HG03432 (cell line): ENCODE measurements around the gene LRRC17.
"Not testable (repeated sequence)": the region's sequence is repeated elsewhere in the genome, so short reads cannot be mapped to it uniquely, and the experiment has no call there.

Experiments
- ATAC-seq: cut with Tn5 transposase; IDR thresholded peaks from one replicate; pipeline ENCODE4 v1.9.1; 2021; ENCODE audit warnings: mild to moderate bottlenecking, moderate library complexity; ENCODE audit not compliant: unreplicated experiment

Gene LRRC17

DNA sequence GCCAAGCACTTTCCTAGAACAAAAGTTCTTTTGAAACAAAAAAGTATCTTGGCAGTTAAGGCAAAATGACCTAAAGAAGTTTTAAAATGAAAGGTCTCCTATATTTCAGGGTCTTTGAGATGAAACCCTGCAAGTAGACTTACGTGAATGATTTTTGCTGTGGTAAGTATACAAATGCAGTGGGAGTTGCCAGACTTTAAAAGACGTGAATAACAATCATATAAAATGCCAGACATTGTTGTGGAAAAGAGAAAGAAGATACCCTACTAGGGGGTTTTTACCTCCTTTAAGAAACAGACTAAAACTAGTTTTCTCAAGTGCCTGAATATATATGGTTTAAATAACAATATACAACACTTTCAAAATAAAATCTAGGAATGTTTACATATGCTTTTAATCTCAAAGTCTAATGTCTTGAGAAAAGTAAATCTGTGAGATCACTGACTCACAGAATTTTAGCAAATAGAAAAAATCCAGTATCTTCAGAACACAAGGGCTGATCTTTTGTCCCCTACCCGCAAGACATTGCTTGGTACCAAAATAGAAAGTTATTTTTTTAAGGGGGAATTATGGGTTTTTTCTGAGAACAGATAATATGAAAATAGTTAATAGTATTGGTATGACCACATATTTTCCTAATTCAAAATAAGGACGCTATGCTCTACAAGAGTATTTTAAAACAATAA is 29.5 kb downstream of the LRRC17 start:
- ATAC-seq: no peak

- no peak for ATAC-seq
Observed at GRCh38 chr7:102942868-102943267, 30.1 kb downstream of the LRRC17 start.

- no peak for ATAC-seq
Observed at GRCh38 chr7:102943423-102944169, 30.8 kb downstream of the LRRC17 start.

DNA sequence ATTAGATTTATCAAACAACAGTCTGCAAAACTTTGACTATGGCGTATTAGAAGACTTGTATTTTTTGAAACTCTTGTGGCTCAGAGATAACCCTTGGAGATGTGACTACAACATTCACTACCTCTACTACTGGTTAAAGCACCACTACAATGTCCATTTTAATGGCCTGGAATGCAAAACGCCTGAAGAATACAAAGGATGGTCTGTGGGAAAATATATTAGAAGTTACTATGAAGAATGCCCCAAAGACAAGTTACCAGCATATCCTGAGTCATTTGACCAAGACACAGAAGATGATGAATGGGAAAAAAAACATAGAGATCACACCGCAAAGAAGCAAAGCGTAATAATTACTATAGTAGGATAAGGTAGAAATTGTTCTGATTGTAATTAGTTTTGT is 31.4 kb downstream of the LRRC17 start:
- no peak for ATAC-seq

DNA sequence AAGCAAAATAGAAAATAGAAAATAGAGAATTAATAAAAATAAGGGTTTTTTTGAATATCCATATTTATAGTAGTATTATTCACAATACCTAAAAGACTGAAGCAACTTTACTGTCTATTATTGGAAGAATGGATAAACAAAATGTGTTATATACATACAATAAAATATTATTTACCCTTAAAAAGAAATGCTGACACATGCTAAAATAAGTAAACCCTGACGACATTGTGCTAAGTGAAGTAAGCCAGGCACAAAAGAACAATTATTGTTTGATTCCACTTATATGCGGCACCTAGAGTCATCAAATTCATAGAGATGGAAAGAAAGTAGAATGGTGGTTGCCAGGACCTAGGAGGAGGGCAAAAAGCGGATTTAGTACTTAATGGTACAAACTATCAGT is 39.0 kb downstream of the LRRC17 start:
- ATAC-seq: no peak

DNA sequence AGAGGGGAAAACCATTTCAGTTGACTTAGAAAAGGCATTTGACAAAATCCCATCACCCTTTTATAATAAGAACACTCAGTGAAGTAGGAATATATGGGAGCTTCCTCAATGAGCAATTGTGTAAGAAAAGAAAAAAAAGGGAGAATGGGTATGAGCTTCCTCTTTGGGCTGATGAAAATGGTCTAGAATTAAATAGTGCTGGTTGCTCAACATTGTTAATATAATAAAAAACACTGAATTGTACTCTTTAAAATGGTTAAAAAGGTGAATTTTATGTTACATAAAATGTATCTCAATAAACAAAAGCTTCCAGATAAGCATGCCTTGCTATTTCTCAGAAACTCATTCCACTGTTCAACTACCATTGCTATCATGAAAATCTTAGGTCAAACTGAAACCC is 40.6 kb downstream of the LRRC17 start:
- no peak for ATAC-seq

GRCh38 chr7:102954359-102954758 is 41.6 kb downstream of the LRRC17 start:
- ATAC-seq: not testable (repeated sequence)

DNA sequence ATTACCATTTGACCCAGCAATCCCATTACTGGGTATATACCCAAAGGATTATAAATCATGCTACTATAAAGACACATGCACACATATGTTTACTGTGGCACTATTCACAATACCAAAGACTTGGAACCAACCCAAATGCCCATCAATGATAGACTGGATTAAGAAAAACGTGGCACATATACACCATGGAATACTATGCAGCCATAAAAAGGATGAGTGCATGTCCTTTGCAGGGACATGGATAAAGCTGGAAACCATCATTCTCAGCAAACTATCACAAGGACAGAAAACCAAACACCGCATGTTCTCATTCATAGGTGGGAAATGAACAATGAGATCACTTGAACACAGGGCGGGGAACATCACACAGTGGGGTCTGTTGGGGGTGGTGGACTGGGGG is 45.2 kb downstream of the LRRC17 start:
- not testable (repeated sequence) for ATAC-seq

GRCh38 chr7:102961993-102962392 is 49.2 kb downstream of the LRRC17 start:
- not testable (repeated sequence) for ATAC-seq

GRCh38 chr7:102966465-102966864 is 53.7 kb downstream of the LRRC17 start:
- ATAC-seq: no peak

- no peak for ATAC-seq
Observed at GRCh38 chr7:102967798-102968197, 55.0 kb downstream of the LRRC17 start.

DNA sequence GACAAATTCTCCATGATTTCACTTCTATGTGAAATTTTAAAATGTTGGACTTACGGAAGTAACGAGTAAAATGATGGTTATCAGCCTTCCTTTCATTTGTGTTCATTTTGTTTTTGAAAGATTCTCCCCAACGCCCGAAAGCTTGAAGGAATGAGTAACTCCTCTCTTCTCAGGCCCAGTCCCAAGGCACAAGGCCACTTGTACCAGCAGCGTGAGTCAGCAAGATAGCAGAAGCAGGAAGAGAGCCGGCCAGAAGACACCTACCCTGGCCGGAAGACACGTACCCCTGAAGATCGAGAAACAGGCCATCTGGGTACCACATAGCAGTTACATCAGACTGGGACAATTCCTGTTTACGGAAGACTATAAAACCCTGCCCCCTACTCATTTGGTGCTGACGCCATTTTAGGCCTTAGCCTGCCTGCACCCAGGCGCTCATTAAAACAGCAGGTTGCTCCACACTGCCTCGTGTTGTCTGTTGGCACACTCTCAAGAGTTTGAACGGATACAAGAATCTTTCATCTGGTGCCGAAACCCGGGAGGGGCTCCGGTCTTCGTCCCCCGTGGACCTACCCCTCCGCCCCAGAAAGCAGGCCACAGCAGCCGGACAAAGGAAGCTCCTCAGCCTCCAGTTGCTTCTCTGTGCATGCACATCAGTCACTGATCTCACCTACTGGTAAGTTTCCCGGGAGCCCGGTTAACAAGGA is 60.4 kb downstream of the LRRC17 start:
- ATAC-seq: no peak

DNA sequence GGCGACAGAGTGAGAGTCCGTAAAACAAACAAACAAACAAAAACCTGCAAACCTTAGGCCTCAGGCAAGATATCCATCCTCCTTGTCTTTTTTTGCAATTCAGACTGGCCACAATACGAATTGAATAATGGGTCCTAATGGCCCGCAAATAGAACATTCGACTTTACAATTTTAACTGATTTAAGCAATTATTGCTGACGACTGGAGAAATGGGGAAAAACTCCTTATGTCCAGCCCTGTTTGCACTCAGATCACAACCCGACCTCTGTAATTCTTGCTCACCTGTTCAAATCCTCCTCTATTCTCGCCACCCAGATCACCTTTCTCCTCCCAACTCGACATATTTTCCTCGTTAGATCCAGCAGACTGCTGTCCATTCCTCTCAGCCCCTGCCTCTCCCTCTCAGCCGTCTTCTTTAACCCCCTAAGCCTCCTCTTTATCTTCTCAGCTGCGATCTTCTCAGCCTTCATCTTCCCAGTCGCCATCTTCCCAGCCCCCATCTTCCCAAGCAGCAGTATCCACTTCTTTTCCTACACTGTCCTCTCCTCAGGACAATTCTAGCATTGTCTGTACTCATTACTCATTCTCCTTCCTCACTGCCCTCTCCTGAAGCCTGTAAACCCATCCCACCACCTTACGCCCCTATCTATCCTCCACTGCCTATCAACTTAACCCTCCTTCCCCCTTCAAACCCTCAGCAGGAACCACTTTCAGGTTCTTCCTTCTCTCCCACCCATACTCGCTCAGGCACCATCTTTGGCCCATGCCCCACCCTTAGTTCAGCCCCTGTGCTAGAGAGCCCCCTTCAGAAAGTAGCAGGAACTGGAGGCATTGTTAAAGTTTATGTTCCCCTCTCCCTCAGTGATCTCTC is 61.8 kb downstream of the LRRC17 start:
- ATAC-seq: no peak

- ATAC-seq: no peak
Observed at GRCh38 chr7:102975854-102976253, 63.1 kb downstream of the LRRC17 start.

- no peak for ATAC-seq
Observed at GRCh38 chr7:102976493-102976892, 63.7 kb downstream of the LRRC17 start.

- not testable (repeated sequence) for ATAC-seq
Observed at GRCh38 chr7:102977586-102977985, 64.8 kb downstream of the LRRC17 start.

GRCh38 chr7:102978284-102978683 is 65.5 kb downstream of the LRRC17 start:
- ATAC-seq: no peak

GRCh38 chr7:102979670-102980069 is 66.9 kb downstream of the LRRC17 start:
- no peak for ATAC-seq

DNA sequence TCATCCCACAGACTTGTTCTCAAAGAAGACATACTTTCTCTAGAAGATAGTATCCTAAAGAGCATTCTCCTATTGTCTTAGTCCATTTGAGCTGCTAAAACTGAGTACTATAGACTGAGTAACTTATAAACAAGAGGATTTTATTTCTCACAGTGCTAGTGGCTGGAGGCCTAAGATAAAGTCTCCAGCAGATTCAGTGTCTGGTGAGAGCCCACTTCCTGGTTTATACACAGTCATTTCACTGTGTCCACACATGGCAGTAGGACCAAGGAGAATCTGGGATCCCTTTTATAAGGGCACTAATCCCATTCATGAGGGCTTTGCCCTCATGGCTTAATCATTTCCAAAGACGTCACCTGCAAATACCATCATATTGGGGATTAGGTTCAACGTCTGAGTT is 68.7 kb downstream of the LRRC17 start:
- ATAC-seq: no peak

DNA sequence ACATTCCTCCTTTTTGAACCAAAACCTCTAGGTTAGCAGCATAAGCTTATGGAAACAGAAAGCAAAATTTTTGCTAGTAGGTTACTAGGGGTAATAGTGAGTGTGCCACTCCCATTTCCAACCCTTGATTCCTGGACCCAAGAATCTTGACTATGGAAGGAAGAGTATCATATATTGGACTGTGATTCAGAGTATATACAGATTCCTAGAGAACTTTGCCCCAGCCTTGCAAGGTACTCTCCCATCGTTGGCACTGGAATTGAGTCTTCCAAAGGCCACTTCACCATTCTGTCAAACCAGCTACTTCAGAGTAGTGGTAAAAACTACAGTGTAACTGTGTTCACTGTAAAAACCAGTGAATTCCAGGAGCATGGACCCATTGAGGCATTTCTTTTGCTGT is 69.4 kb downstream of the LRRC17 start:
- no peak for ATAC-seq

GRCh38 chr7:102983602-102984001 is 70.8 kb downstream of the LRRC17 start:
- no peak for ATAC-seq
